SK-N-MC (cell line): Measurements from ENCODE around the gene EPB41.

Source experiments
- EZH2 ChIP-seq: fragments of 200-600 bp; sonication (generic); IDR thresholded peaks from one replicate; pipeline ENCODE4 v1.6.1; 2017; ENCODE audit warnings: antibody characterized with exemption
- POLR2AphosphoS5 ChIP-seq: IDR thresholded peaks from 2 replicates; pipeline ENCODE4 v1.6.1; 2012; ENCODE audit warnings: mild to moderate bottlenecking, low read depth, low read length, borderline replicate concordance

DNA sequence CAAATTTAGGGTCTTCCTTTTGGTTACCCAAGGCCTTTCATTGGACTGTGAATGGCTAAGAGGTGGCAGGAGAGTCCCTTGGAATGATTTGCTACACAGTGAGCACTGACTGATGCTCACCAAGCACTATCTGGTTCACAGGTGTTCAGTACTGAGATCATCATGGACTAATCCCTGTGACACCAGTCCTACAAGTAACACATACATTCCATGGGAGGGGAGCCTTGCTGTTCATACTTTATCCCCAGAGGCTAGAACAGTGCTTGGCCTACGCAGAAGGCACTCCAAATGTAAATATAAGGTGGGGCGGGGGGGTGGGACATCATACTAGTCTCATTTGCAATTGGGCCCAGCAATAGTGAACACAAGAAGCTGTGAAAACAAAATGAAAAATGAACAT lies 229.8 kb downstream of the EPB41 start:
- TF ChIP-seq EZH2: no peak
- TF ChIP-seq POLR2AphosphoS5: no peak
